ENCODE data around the gene C1GALT1. TPM values are rescaled to one million over a fixed set of nuclear protein-coding genes. Genes with fewer than 3 reads are reported as not detected.
A peak's percentile ranks its signal among the peaks of the same experiment; 100 is the strongest.

C1GALT1 gene
- total and polyA plus RNA-seq, 2 donors, result 12.7 to 28.9 TPM

DNA sequence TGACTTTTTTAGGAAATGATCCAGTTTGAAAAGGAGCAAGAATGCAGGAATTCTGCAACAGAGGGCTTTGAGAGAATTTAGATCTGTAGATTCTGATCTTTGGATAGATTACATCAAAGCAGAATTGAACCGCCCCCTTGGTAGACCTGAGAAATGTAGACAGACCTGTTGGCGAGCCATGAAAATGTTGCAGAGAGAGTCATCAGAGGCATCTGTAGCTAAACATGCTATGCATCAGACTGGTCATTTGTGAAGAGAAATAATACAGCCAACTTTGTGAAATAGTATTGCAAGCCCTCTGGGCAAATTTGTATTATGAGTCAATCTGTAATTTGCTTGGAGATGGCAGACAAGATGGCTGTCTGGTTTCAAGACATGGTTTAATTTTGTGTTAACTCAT is 4.3 kb upstream of the C1GALT1 start:
- Histone ChIP-seq H3K27ac (ENCODE audit: low read depth in 1 of 2, low read length in 1 of 2) (no peak overlapping the region), H3K36me3 (ENCODE audit: control insufficient read depth in 2 of 2, insufficient read depth in 2 of 2, low read length in 1 of 2) (no peaks in the 10 kb centered on the region), H3K4me1 (ENCODE audit: control insufficient read depth in 2 of 2, insufficient read depth in 2 of 2, low read length in 2 of 2) (peaks cover 8 to 10% of the 10 kb centered on the region in 2 donors), H3K9me3 (ENCODE audit: control insufficient read depth in 2 of 2, insufficient read depth in 1 of 2, low read length in 1 of 2) (peaks cover 0 to 3% of the 10 kb centered on the region in 2 donors), H3K4me3 (ENCODE audit: low read length in 2 of 2) (no peak overlapping the region), H3K27me3 (ENCODE audit: control insufficient read depth in 2 of 2, insufficient read depth in 1 of 2, low read length in 1 of 2) (no peaks in the 10 kb centered on the region)
- WGBS, result over 99% methylated on average over 2 of the region's 2 CpGs
- no peak for DNase-seq (ENCODE audit: low read depth in 6 of 9, low spot score in 9 of 9)

DNA sequence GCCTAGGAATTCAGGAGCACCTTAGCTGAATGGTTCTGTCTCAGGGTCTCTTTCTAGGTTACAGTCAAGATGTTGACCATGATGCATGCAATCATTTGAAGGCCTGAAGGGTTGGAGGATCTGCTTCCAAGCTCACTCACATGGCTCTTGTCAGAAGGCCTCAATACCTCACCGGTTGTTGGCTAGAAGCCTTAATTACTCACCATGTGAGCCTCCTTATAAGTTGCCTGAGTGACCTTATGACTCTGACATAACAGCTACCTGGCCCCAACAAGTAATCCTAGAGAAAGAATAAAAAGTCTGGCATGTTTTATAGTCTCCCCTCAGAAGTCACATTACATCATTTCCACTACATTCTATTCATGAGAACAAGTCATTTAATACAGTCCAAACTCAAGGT is 3.4 kb upstream of the C1GALT1 start:
- no peak overlapping the region for H3K27ac ChIP-seq (ENCODE audit: low read depth in 1 of 2, low read length in 1 of 2)

DNA sequence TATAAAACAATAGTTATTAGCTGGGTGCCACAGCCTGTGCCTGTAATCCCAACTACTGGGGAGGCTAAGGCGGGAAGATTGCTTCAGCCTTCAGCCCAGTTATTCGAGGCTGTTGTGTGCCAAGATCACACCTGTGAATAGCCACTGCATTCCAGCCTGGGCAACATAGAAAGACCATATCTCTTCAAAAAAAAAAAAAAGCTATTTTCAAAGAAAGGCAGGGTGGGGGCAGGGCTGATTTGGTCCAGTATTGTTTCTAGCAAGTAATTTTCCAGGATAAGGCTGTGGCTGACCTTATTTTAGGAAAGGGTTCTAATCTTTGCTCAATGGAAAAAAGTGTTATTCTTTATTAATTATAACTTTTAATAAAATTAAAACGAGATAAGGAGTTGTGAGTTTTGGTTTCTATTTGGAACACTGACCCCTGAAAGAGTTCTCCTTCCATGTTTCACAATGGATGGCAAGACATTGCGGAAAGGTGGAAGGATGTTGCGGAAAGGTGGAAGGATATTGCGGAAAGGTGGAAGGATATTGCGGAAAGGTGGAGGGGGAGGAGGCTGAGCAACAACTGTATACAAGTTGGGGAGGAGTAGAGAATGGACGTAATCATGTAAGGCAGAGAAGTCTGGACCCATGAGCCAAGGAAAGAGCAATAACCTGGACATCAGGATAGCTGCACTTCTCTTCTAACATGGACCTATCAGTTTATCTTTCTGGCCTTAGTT is 1.5 kb upstream of the C1GALT1 start:
- no peak for DNase-seq (ENCODE audit: low read depth in 6 of 9, low spot score in 9 of 9)
- 96% methylated on average over 8 of the region's 8 CpGs for WGBS
- Histone ChIP-seq H3K36me3 (ENCODE audit: control insufficient read depth in 2 of 2, insufficient read depth in 2 of 2, low read length in 1 of 2) (peaks cover 0 to 7% of the 10 kb centered on the region in 2 donors), H3K9me3 (ENCODE audit: control insufficient read depth in 2 of 2, insufficient read depth in 1 of 2, low read length in 1 of 2) (no peaks in the 10 kb centered on the region), H3K4me1 (ENCODE audit: control insufficient read depth in 2 of 2, insufficient read depth in 2 of 2, low read length in 2 of 2) (peaks cover 11 to 15% of the 10 kb centered on the region in 2 donors), H3K4me3 (ENCODE audit: low read length in 2 of 2) (peak overlapping the region in 1 of 2 donors; percentile 69), H3K27ac (ENCODE audit: low read depth in 1 of 2, low read length in 1 of 2) (peak overlapping the region; percentile 58 to 99), H3K27me3 (ENCODE audit: control insufficient read depth in 2 of 2, insufficient read depth in 1 of 2, low read length in 1 of 2) (no peaks in the 10 kb centered on the region)

More for the DNA sequence above, 3.4 kb upstream of the C1GALT1 start:
- H3K27me3 ChIP-seq (ENCODE audit: control insufficient read depth in 2 of 2, insufficient read depth in 1 of 2, low read length in 1 of 2), result no peaks in the 10 kb centered on the region
- no peaks in the 10 kb centered on the region for H3K36me3 ChIP-seq (ENCODE audit: control insufficient read depth in 2 of 2, insufficient read depth in 2 of 2, low read length in 1 of 2)
- DNase-seq (ENCODE audit: low read depth in 6 of 9, low spot score in 9 of 9), result no peak
- H3K9me3 ChIP-seq (ENCODE audit: control insufficient read depth in 2 of 2, insufficient read depth in 1 of 2, low read length in 1 of 2), result no peaks in the 10 kb centered on the region
- WGBS, result 100% methylated on average over 1 of the region's 1 CpG
- H3K4me1 ChIP-seq (ENCODE audit: control insufficient read depth in 2 of 2, insufficient read depth in 2 of 2, low read length in 2 of 2), result peaks cover 8 to 10% of the 10 kb centered on the region in 2 donors
- H3K4me3 ChIP-seq (ENCODE audit: low read length in 2 of 2), result no peak overlapping the region

DNA sequence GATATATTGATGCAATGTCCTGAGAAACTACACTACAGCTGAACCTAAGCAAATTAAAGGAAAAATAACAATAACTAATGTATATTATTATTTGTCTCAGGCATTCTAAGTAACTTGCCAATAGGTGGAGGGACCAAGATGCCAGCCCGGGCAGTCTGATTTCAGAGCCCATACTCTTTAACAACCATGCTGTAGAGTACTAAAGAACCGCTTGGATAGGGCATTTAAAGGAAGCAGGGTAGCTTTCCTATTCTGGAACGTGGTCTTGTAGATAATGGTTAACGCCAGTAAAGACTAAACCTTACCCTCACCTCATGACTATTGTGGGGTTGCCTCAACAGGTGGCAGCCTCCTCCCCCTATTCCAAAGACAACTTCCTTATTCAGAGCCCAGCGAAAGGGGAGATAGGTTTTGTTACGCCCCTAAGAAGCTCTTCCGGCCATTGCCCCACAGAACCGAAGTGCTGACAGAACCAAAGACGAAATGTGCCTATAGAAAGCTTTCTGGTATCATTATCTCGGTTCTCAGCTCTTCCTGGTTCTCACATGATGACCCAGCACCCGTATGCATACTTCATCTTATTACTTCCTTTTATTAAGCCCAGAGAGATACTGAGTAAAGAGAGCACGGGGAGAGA is 707 bp upstream of the C1GALT1 start:
- peak overlapping the region; percentile 66 to 69 for H3K4me3 ChIP-seq (ENCODE audit: low read length in 2 of 2)
- H3K27me3 ChIP-seq (ENCODE audit: control insufficient read depth in 2 of 2, insufficient read depth in 1 of 2, low read length in 1 of 2), result no peaks in the 10 kb centered on the region
- WGBS, result under 1% methylated on average over 12 of the region's 12 CpGs
- peaks cover 11 to 15% of the 10 kb centered on the region in 2 donors for H3K4me1 ChIP-seq (ENCODE audit: control insufficient read depth in 2 of 2, insufficient read depth in 2 of 2, low read length in 2 of 2)
- peak overlapping the region; percentile 98 to 99 for H3K27ac ChIP-seq (ENCODE audit: low read depth in 1 of 2, low read length in 1 of 2)
- no peaks in the 10 kb centered on the region for H3K9me3 ChIP-seq (ENCODE audit: control insufficient read depth in 2 of 2, insufficient read depth in 1 of 2, low read length in 1 of 2)
- DNase-seq (ENCODE audit: low read depth in 6 of 9, low spot score in 9 of 9), result peak in 4 of 9 donors; percentile 59 to 88 (median 72)
- peaks cover 0 to 9% of the 10 kb centered on the region in 2 donors for H3K36me3 ChIP-seq (ENCODE audit: control insufficient read depth in 2 of 2, insufficient read depth in 2 of 2, low read length in 1 of 2)

DNA sequence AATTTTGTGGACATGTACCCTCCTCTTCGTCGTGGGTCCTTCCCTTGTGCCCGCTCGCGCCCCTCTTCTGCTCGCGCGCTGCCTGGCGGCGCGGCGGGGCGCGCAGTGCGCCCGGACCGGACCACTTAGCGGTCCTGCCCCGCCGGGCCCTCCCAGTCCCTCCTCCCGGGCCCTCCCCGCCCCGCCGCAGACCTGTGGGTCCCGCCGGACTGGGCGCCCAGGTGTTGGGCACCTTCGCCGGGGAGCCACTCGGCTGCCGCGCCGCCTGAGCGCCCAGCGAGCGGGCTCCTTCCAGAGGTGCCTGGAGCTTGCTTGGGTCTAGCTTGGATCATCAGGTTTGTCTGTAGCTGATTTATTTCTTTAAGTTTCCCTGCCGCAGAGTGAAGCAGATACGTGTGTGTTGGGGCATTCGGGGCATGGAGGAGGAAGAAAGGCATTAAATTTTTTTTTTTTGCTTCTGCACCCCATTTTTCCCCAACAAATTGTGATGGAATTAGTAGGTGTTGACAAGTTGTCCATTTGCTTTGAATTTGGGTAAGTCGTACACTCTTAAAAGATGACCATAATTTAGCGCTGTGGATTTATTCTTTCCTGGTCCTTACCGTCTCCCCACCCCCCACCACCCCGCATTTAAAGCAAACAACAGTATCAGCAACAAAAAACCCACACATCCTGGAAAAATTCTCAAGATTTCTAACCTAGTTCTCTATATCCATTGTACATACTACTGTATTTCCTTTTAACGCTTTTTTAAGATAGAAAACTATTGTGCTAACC is 905 bp downstream of the C1GALT1 start:
- Histone ChIP-seq H3K4me3 (ENCODE audit: low read length in 2 of 2) (peak overlapping the region; percentile 92 to 93), H3K9me3 (ENCODE audit: control insufficient read depth in 2 of 2, insufficient read depth in 1 of 2, low read length in 1 of 2) (no peaks in the 10 kb centered on the region), H3K4me1 (ENCODE audit: control insufficient read depth in 2 of 2, insufficient read depth in 2 of 2, low read length in 2 of 2) (peaks cover 11 to 15% of the 10 kb centered on the region in 2 donors), H3K27me3 (ENCODE audit: control insufficient read depth in 2 of 2, insufficient read depth in 1 of 2, low read length in 1 of 2) (no peaks in the 10 kb centered on the region), H3K36me3 (ENCODE audit: control insufficient read depth in 2 of 2, insufficient read depth in 2 of 2, low read length in 1 of 2) (peaks cover 0 to 9% of the 10 kb centered on the region in 2 donors), H3K27ac (ENCODE audit: low read depth in 1 of 2, low read length in 1 of 2) (peak overlapping the region; percentile 96 to 99)
- DNase-seq (ENCODE audit: low read depth in 6 of 9, low spot score in 9 of 9), result peak in 6 of 9 donors; percentile 21 to 60 (median 36)
- 2% methylated on average over 43 of the region's 44 CpGs for WGBS

DNA sequence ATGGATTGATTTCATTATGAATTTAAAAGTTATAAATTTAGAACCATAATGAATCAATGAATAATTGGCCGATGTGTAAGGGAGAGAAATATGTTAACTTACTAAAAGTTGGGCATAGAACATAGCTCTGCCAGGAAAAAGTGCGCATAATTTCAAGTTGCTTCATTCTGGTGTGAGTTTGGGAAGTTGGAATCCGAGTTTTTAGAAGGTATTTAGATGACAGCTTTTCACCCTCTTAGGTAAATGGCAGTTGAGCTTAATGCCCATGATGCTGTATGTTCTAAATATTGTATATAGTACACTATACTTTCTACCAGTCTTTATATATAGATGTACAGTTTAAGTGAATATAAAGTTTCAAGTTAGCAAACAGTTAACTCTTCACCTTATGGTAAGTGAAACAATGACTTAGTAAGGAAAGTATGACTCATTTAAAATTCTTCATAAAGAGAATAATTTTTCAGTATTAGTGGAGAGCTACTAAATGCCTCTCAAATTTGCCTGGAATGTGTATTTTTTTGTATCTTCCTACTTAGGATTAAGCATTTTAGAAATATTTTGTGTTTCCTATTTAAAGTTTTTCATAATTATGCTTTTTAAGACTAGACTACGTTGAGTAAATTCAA is 1.6 kb downstream of the C1GALT1 start:
- H3K27ac ChIP-seq (ENCODE audit: low read depth in 1 of 2, low read length in 1 of 2), result peak overlapping the region in 1 of 2 donors; percentile 96
- H3K4me3 ChIP-seq (ENCODE audit: low read length in 2 of 2), result peak overlapping the region; percentile 92 to 93
- 66% methylated on average over 4 of the region's 4 CpGs for WGBS
- no peaks in the 10 kb centered on the region for H3K9me3 ChIP-seq (ENCODE audit: control insufficient read depth in 2 of 2, insufficient read depth in 1 of 2, low read length in 1 of 2)
- no peaks in the 10 kb centered on the region for H3K27me3 ChIP-seq (ENCODE audit: control insufficient read depth in 2 of 2, insufficient read depth in 1 of 2, low read length in 1 of 2)
- H3K36me3 ChIP-seq (ENCODE audit: control insufficient read depth in 2 of 2, insufficient read depth in 2 of 2, low read length in 1 of 2), result peaks cover 0 to 9% of the 10 kb centered on the region in 2 donors
- H3K4me1 ChIP-seq (ENCODE audit: control insufficient read depth in 2 of 2, insufficient read depth in 2 of 2, low read length in 2 of 2), result peaks cover 11 to 15% of the 10 kb centered on the region in 2 donors
- DNase-seq (ENCODE audit: low read depth in 6 of 9, low spot score in 9 of 9), result peak in 1 of 9 donors; percentile 23

GRCh38 chr7:7185371-7185989 is 3.1 kb downstream of the C1GALT1 start:
- Histone ChIP-seq H3K4me1 (ENCODE audit: control insufficient read depth in 2 of 2, insufficient read depth in 2 of 2, low read length in 2 of 2) (peaks cover 11 to 15% of the 10 kb centered on the region in 2 donors), H3K36me3 (ENCODE audit: control insufficient read depth in 2 of 2, insufficient read depth in 2 of 2, low read length in 1 of 2) (peaks cover 0 to 9% of the 10 kb centered on the region in 2 donors), H3K27me3 (ENCODE audit: control insufficient read depth in 2 of 2, insufficient read depth in 1 of 2, low read length in 1 of 2) (no peaks in the 10 kb centered on the region), H3K27ac (ENCODE audit: low read depth in 1 of 2, low read length in 1 of 2) (no peak overlapping the region), H3K9me3 (ENCODE audit: control insufficient read depth in 2 of 2, insufficient read depth in 1 of 2, low read length in 1 of 2) (no peaks in the 10 kb centered on the region), H3K4me3 (ENCODE audit: low read length in 2 of 2) (no peak overlapping the region)
- 96% methylated on average over 7 of the region's 7 CpGs for WGBS
- DNase-seq (ENCODE audit: low read depth in 6 of 9, low spot score in 9 of 9), result no peak

- Histone ChIP-seq H3K4me1 (ENCODE audit: control insufficient read depth in 2 of 2, insufficient read depth in 2 of 2, low read length in 2 of 2) (peaks cover 3 to 4% of the 10 kb centered on the region in 2 donors), H3K36me3 (ENCODE audit: control insufficient read depth in 2 of 2, insufficient read depth in 2 of 2, low read length in 1 of 2) (peaks cover 0 to 9% of the 10 kb centered on the region in 2 donors), H3K27me3 (ENCODE audit: control insufficient read depth in 2 of 2, insufficient read depth in 1 of 2, low read length in 1 of 2) (no peaks in the 10 kb centered on the region), H3K9me3 (ENCODE audit: control insufficient read depth in 2 of 2, insufficient read depth in 1 of 2, low read length in 1 of 2) (no peaks in the 10 kb centered on the region), H3K27ac (ENCODE audit: low read depth in 1 of 2, low read length in 1 of 2) (no peak overlapping the region), H3K4me3 (ENCODE audit: low read length in 2 of 2) (no peak overlapping the region)
- DNase-seq (ENCODE audit: low read depth in 6 of 9, low spot score in 9 of 9), result no peak
These were observed 5.7 kb downstream of the C1GALT1 start for GRCh38 chr7:7188091-7188490.
